ENCODE data around the gene TRIM72. TPM values are rescaled to one million over a fixed set of nuclear protein-coding genes. Genes with fewer than 3 reads are reported as not detected.

TRIM72 gene
- total and polyA plus RNA-seq, 9 of the 15 experiments (the other 6 are each of a cell fraction or from before 2014, with no cell fraction given) = under 0.01 TPM; not detected in 8

DNA sequence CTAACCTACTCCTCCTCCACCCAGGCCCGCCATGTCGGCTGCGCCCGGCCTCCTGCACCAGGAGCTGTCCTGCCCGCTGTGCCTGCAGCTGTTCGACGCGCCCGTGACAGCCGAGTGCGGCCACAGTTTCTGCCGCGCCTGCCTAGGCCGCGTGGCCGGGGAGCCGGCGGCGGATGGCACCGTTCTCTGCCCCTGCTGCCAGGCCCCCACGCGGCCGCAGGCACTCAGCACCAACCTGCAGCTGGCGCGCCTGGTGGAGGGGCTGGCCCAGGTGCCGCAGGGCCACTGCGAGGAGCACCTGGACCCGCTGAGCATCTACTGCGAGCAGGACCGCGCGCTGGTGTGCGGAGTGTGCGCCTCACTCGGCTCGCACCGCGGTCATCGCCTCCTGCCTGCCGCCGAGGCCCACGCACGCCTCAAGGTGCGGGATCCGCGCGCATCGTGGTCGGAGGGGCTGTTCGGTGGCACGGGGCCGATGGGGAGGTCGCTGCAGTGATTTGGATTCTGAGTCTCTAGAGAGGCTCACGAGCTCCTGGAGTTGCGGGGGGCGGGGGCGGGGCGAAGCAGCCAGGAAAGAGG, 878 bp downstream of the TRIM72 start (continued):
- TF ChIP-seq, protein P1, sequence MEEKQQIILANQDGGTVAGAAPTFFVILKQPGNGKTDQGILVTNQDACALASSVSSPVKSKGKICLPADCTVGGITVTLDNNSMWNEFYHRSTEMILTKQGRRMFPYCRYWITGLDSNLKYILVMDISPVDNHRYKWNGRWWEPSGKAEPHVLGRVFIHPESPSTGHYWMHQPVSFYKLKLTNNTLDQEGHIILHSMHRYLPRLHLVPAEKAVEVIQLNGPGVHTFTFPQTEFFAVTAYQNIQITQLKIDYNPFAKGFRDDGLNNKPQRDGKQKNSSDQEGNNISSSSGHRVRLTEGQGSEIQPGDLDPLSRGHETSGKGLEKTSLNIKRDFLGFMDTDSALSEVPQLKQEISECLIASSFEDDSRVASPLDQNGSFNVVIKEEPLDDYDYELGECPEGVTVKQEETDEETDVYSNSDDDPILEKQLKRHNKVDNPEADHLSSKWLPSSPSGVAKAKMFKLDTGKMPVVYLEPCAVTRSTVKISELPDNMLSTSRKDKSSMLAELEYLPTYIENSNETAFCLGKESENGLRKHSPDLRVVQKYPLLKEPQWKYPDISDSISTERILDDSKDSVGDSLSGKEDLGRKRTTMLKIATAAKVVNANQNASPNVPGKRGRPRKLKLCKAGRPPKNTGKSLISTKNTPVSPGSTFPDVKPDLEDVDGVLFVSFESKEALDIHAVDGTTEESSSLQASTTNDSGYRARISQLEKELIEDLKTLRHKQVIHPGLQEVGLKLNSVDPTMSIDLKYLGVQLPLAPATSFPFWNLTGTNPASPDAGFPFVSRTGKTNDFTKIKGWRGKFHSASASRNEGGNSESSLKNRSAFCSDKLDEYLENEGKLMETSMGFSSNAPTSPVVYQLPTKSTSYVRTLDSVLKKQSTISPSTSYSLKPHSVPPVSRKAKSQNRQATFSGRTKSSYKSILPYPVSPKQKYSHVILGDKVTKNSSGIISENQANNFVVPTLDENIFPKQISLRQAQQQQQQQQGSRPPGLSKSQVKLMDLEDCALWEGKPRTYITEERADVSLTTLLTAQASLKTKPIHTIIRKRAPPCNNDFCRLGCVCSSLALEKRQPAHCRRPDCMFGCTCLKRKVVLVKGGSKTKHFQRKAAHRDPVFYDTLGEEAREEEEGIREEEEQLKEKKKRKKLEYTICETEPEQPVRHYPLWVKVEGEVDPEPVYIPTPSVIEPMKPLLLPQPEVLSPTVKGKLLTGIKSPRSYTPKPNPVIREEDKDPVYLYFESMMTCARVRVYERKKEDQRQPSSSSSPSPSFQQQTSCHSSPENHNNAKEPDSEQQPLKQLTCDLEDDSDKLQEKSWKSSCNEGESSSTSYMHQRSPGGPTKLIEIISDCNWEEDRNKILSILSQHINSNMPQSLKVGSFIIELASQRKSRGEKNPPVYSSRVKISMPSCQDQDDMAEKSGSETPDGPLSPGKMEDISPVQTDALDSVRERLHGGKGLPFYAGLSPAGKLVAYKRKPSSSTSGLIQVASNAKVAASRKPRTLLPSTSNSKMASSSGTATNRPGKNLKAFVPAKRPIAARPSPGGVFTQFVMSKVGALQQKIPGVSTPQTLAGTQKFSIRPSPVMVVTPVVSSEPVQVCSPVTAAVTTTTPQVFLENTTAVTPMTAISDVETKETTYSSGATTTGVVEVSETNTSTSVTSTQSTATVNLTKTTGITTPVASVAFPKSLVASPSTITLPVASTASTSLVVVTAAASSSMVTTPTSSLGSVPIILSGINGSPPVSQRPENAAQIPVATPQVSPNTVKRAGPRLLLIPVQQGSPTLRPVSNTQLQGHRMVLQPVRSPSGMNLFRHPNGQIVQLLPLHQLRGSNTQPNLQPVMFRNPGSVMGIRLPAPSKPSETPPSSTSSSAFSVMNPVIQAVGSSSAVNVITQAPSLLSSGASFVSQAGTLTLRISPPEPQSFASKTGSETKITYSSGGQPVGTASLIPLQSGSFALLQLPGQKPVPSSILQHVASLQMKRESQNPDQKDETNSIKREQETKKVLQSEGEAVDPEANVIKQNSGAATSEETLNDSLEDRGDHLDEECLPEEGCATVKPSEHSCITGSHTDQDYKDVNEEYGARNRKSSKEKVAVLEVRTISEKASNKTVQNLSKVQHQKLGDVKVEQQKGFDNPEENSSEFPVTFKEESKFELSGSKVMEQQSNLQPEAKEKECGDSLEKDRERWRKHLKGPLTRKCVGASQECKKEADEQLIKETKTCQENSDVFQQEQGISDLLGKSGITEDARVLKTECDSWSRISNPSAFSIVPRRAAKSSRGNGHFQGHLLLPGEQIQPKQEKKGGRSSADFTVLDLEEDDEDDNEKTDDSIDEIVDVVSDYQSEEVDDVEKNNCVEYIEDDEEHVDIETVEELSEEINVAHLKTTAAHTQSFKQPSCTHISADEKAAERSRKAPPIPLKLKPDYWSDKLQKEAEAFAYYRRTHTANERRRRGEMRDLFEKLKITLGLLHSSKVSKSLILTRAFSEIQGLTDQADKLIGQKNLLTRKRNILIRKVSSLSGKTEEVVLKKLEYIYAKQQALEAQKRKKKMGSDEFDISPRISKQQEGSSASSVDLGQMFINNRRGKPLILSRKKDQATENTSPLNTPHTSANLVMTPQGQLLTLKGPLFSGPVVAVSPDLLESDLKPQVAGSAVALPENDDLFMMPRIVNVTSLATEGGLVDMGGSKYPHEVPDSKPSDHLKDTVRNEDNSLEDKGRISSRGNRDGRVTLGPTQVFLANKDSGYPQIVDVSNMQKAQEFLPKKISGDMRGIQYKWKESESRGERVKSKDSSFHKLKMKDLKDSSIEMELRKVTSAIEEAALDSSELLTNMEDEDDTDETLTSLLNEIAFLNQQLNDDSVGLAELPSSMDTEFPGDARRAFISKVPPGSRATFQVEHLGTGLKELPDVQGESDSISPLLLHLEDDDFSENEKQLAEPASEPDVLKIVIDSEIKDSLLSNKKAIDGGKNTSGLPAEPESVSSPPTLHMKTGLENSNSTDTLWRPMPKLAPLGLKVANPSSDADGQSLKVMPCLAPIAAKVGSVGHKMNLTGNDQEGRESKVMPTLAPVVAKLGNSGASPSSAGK (IDR thresholded peaks at IDR 0.05) = peak; percentile 64
- TF ChIP-seq, protein P2, sequence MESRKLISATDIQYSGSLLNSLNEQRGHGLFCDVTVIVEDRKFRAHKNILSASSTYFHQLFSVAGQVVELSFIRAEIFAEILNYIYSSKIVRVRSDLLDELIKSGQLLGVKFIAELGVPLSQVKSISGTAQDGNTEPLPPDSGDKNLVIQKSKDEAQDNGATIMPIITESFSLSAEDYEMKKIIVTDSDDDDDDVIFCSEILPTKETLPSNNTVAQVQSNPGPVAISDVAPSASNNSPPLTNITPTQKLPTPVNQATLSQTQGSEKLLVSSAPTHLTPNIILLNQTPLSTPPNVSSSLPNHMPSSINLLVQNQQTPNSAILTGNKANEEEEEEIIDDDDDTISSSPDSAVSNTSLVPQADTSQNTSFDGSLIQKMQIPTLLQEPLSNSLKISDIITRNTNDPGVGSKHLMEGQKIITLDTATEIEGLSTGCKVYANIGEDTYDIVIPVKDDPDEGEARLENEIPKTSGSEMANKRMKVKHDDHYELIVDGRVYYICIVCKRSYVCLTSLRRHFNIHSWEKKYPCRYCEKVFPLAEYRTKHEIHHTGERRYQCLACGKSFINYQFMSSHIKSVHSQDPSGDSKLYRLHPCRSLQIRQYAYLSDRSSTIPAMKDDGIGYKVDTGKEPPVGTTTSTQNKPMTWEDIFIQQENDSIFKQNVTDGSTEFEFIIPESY (CRISPR knock-in tag; IDR thresholded peaks at IDR 0.05) = peak; percentile 92
- no peak for TF ChIP-seq ZNF57 (CRISPR knock-in tag; IDR thresholded peaks at IDR 0.05)
- no peak for TF ChIP-seq SAFB2 (IDR thresholded peaks at IDR 0.05; ENCODE audit: borderline replicate concordance, low read depth, low read length, severe bottlenecking)
- no peak for TF ChIP-seq EZH2 (IDR thresholded peaks at IDR 0.05; ENCODE audit: borderline replicate concordance, low read depth, low read length)
- TF ChIP-seq, protein P3, sequence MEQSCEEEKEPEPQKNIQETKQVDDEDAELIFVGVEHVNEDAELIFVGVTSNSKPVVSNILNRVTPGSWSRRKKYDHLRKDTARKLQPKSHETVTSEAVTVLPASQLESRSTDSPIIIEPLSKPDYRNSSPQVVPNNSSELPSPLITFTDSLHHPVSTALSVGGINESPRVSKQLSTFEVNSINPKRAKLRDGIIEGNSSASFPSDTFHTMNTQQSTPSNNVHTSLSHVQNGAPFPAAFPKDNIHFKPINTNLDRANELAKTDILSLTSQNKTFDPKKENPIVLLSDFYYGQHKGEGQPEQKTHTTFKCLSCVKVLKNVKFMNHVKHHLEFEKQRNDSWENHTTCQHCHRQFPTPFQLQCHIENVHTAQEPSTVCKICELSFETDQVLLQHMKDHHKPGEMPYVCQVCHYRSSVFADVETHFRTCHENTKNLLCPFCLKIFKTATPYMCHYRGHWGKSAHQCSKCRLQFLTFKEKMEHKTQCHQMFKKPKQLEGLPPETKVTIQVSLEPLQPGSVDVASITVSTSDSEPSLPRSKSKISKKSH (CRISPR knock-in tag; IDR thresholded peaks at IDR 0.05) = no peak
- TF ChIP-seq ARID2 (IDR thresholded peaks at IDR 0.05) = no peak
- TF ChIP-seq, protein P4, sequence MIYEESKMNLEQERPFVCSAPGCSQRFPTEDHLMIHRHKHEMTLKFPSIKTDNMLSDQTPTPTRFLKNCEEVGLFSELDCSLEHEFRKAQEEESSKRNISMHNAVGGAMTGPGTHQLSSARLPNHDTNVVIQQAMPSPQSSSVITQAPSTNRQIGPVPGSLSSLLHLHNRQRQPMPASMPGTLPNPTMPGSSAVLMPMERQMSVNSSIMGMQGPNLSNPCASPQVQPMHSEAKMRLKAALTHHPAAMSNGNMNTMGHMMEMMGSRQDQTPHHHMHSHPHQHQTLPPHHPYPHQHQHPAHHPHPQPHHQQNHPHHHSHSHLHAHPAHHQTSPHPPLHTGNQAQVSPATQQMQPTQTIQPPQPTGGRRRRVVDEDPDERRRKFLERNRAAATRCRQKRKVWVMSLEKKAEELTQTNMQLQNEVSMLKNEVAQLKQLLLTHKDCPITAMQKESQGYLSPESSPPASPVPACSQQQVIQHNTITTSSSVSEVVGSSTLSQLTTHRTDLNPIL (CRISPR knock-in tag; IDR thresholded peaks at IDR 0.05) = no peak
- no peak for TF ChIP-seq ZNF124 (CRISPR knock-in tag; IDR thresholded peaks at IDR 0.05)
- no peak for TF ChIP-seq POU5F1 (IDR thresholded peaks at IDR 0.05; ENCODE audit: borderline replicate concordance, low read depth, low read length, partially characterized antibody)
- TF ChIP-seq RBM25 (IDR thresholded peaks at IDR 0.05; ENCODE audit: low read depth, low read length, severe bottlenecking) = no peak

All from K562 (cell line).